GM21619 (cell line): ENCODE results near the gene PMM1.

ENCODE experiments used
- ATAC-seq: cut with Tn5 transposase; IDR thresholded peaks from one replicate; pipeline ENCODE4 v1.9.1; 2021; ENCODE audit not compliant: unreplicated experiment

PMM1 gene

GRCh38 chr22:41539146-41540005 lies 50.3 kb downstream of the PMM1 start:
- ATAC-seq, result no peak

- ATAC-seq, result no peak
Observed at GRCh38 chr22:41538583-41538982, 51.1 kb downstream of the PMM1 start.

GRCh38 chr22:41537203-41537602 lies 52.4 kb downstream of the PMM1 start:
- no peak for ATAC-seq

- ATAC-seq, result no peak
Observed at GRCh38 chr22:41535244-41535643, 54.4 kb downstream of the PMM1 start.

GRCh38 chr22:41534219-41534618 lies 55.4 kb downstream of the PMM1 start:
- no peak for ATAC-seq

GRCh38 chr22:41532908-41533825 lies 56.5 kb downstream of the PMM1 start:
- ATAC-seq, result no peak

- no peak for ATAC-seq
Observed at GRCh38 chr22:41531715-41532477, 57.7 kb downstream of the PMM1 start.

GRCh38 chr22:41530890-41531714 lies 58.5 kb downstream of the PMM1 start:
- ATAC-seq, result no peak

- no peak for ATAC-seq
Observed at GRCh38 chr22:41528938-41529561, 60.6 kb downstream of the PMM1 start.

- ATAC-seq, result no peak
Observed at GRCh38 chr22:41528132-41528766, 61.4 kb downstream of the PMM1 start.
